Endothelial cell of umbilical vein (primary cell): ENCODE data around the gene ZBED4.

Experiments used
- EZH2 ChIP-seq: IDR thresholded peaks from 2 replicates; pipeline ENCODE4 v1.6.1; 2012; ENCODE audit warnings: borderline replicate concordance, low read depth, mild to moderate bottlenecking, moderate library complexity, low read length, inconsistent platforms; ENCODE audit not compliant: severe bottlenecking
- MYC ChIP-seq: IDR thresholded peaks from one replicate; pipeline ENCODE4 v1.6.1; 2011; ENCODE audit warnings: mild to moderate bottlenecking, low read depth, low read length
- POLR2AphosphoS5 ChIP-seq: IDR thresholded peaks from 2 replicates; pipeline ENCODE4 v1.6.1; 2012; ENCODE audit warnings: low read depth, mild to moderate bottlenecking, control low read depth, low read length, moderate library complexity; ENCODE audit not compliant: insufficient read depth

DNA sequence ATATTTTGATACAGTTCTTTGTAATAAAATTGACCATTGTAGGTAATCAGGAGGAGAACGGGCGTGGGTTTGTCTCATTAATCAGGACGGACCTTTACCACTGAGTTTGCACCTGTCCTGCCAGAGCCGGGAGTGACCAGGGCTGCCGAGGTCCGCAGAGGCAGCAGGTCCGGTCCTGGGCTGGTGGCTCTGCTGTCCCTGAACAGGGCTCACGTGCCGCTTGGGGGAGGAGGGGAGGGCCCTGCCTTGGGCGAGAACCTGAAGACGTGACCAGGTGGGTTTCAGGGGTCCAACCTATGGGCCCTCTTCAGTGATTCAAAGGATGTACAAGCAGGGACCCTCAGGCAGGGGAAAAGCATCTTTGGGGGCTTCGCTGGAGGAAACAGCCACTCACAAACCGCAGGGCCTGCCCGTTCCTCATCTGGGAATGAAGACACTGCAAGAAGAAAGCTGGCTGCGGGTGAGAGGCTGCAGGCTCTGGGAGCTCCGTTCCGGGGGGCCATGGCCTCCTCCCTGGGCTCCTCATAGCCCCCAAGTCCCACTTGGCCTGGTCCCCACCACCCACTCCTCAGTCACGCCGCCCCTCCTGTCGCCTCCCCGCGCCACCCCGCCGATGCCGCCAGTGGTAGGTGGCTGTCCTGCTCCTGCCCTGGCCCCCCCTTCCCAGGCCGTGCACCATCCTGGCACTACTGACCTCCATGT is 74.0 kb downstream of the ZBED4 start:
- TF ChIP-seq EZH2, result no peak
- no peak for TF ChIP-seq MYC
- TF ChIP-seq POLR2AphosphoS5, result no peak
